CD4-positive, alpha-beta T cell treated with Interleukin-21 for 1 hour (primary cell): Measurements from ENCODE around the gene IFNA10.
"Not testable (repeated sequence)": the region's sequence is repeated elsewhere in the genome, so short reads cannot be mapped to it uniquely, and the experiment has no call there.

Source experiments
- DNase-seq: peaks from one replicate; pipeline ENCODE4 v3.0.0-alpha.2; 2020

IFNA10 gene

DNA sequence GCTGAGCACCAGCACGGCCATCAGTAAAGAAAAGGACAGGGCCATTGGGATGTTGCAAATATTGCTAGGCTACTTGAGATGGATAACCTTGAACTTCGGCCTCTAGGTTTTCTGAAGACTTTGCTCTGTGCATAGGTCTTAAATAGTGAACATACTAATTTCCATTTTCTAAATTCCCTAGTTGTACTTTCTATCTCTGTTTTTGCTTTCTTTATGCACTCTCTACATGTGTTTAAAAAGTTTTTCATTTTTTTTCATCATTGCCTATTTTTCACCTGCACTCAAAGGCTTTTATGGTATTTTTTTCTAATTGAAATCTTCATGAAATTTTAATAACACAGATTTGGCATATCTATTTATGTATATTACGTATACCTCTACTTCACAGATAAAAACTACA lies 19.5 kb downstream of the IFNA10 start, which contains the start of gene IFNA4:
TSS of gene IFNA4 (minus strand) at position 101 of the 400 bp plus-strand sequence. CDS start at position 45, 56 bp downstream.
- not testable (repeated sequence) for DNase-seq

- DNase-seq: peak; percentile 59
Observed at GRCh38 chr9:21182810-21183736, 23.9 kb downstream of the IFNA10 start.

GRCh38 chr9:21174671-21175070 lies 32.3 kb downstream of the IFNA10 start:
- no peak for DNase-seq

DNA sequence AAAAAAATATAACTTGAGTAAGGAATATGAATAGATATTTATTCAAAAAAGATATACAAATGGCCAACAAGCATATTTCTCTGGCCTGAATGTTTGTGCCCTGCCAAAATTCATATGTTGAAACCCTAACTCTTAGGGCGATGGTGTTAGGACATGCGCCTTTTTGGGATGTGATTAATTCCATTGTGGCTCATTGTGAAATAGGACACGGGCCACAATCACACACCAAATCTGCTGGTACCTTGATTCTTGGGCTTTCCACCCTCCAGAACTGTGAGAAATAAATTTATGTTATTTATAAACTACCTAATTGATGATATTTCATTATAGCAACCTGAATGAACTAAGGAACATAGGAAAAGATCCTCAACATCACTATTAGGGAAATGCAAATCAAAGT lies 34.8 kb downstream of the IFNA10 start:
- DNase-seq: no peak

DNA sequence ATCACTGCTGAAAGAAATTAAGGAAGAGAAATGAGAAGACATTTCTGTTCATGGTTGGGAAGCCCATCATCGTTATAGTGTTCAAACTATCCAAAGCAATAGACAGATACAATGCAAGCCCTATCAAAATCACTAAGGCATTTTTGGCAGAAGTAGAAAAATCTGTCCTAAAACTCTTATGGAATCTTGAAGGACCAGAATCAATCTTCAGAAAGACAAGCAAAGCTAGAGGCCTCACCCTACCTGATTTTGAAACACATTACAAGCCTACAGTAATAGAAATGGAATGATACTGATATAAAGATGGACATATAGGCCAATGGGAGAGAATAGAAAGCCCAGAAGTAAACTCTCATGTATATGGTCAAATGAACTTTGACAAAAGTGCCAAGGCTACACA lies 35.6 kb downstream of the IFNA10 start:
- DNase-seq: no peak

DNA sequence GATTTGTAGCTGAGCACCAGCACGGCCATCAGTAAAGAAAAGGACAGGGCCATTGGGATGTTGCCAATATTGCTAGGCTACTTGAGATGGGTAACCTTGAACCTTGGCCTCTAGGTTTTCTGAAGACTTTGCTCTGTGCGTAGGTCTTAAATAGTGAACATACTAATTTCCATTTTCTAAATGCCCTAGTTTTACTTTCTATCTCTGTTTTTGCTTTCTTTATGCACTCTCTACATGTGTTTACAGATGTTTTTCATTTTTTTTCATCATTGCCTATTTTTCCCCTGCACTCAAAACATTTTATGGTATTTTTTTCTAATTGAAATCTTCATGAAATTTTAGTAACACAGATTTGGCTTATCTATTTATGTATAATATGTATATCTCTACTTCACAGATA lies 40.4 kb downstream of the IFNA10 start, which contains the start of gene IFNA21:
TSS of gene IFNA21 (minus strand) at position 101 of the 400 bp plus-strand sequence. CDS start at position 53, 48 bp downstream.
- DNase-seq: not testable (repeated sequence)

GRCh38 chr9:21165516-21165915 lies 41.4 kb downstream of the IFNA10 start:
- DNase-seq: no peak

DNA sequence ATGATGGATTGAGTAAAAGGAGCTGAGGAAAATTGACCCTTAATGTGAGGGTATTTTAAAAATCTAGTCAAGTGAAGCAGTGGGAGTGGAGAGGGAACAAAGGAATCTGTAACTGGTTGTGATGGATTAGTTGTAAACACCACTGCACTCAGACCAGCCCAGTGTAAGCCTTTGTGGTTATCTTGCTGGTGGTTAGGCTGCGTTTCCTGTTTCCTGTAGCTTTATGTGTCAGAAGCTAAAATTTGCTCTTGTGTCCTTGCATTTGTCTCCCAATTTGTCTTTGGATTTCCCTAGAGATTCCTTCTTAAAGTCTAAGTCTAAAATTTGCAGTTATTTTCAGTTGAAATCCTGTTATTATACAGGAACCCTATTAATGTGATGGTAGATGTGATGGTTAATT lies 46.8 kb downstream of the IFNA10 start:
- peak; percentile 56 for DNase-seq
